HepG2 (cell line): Measurements from ENCODE around the gene MAP3K14. TPM values are rescaled to one million over a fixed set of nuclear protein-coding genes. Genes with fewer than 3 reads are reported as not detected.

Source experiments
- ATAC-seq: fragments of 200-7000 bp; cut with Tn5 transposase; 3 replicates; pipeline ENCODE4 v1.9.1; 2020; ENCODE audit warnings: mild to moderate bottlenecking, moderate library complexity
- BruUV-seq: library from RNA; stranded (reverse); fragments of 400-500 nt; replicated peaks from 2 replicates; lab custom pipeline; 2021; lab: Mats Ljungman, UMichigan
- CTCF ChIA-PET: fragments of 300-600 bp; formaldehyde crosslinking; extraction: SDS; loops from one replicate; lab custom pipeline; 2021; ENCODE audit warnings: low total read pairs, inconsistent platforms, low intra/inter-chr PET ratio; lab: Yijun Ruan, JAX
- POLR2A ChIA-PET: fragments of 350-600 bp; sonication (Branson Sonifier 250); formaldehyde crosslinking; loops from one replicate; lab custom pipeline; 2020; ENCODE audit warnings: antibody characterized with exemption, inconsistent platforms; lab: Yijun Ruan, JAX
- DNase-seq: peaks from one replicate; pipeline ENCODE4 v3.0.0-alpha.2; 2015; ENCODE audit warnings: low spot score
- FAIRE-seq: peaks from 3 replicates; lab custom pipeline; 2011; peaks lifted over from hg19 to GRCh38; lab: Jason Lieb, UNC
- H2AFZ ChIP-seq: one replicate; pipeline ENCODE4 v1.6.1; 2011; ENCODE audit warnings: low read length, inconsistent platforms
- H3K27ac ChIP-seq: fragments of 300-600 bp; 3 replicates; pipeline ENCODE4 v1.8.0; 2011; ENCODE audit warnings: mixed run types, mild to moderate bottlenecking, mixed read lengths, low read length, inconsistent platforms; ENCODE audit not compliant: insufficient read depth; ENCODE audit errors: extremely low read length
- H3K27me3 ChIP-seq, 2 experiments: fragments of 200-600 bp in 1 of 2; 2 replicates in 1 of 2; 3 replicates in 1 of 2; pipeline versions ENCODE4 v1.6.0 to v1.8.0; 2011; ENCODE audit warnings: low read length in 2 of 2, mild to moderate bottlenecking in 2 of 2, moderate library complexity in 2 of 2, inconsistent platforms in 1 of 2; ENCODE audit not compliant: insufficient read depth in 2 of 2, control insufficient read depth in 1 of 2
- H3K36me3 ChIP-seq, 2 experiments: fragments of 200-600 bp in 1 of 2; replicated peaks in 1 of 2; 2 replicates in 1 of 2; 3 replicates in 1 of 2; pipeline versions ENCODE4 v1.5.1 to v1.8.0; 2011; ENCODE audit warnings: low read length in 2 of 2, inconsistent platforms in 1 of 2; ENCODE audit not compliant: insufficient read depth in 2 of 2, control insufficient read depth in 1 of 2
- H3K4me1 ChIP-seq: 2 replicates; pipeline ENCODE4 v1.5.1; 2012; ENCODE audit warnings: low read length, inconsistent platforms; ENCODE audit not compliant: insufficient read depth
- H3K4me2 ChIP-seq: 2 replicates; pipeline ENCODE4 v1.6.0; 2011; ENCODE audit warnings: low read depth, low read length, inconsistent platforms
- H3K4me3 ChIP-seq, 3 experiments: fragments of 200-600 bp in 1 of 3; sonication (generic), shearing (Covaris generic) in 1 of 3; replicated peaks in 1 of 3; 2 replicates each; pipeline ENCODE4 v1.5.1; 2011 to 2016; ENCODE audit warnings: low read length in 3 of 3, inconsistent platforms in 2 of 3, low read depth in 2 of 3, mild to moderate bottlenecking in 2 of 3, control low read depth in 1 of 3, mixed read lengths in 1 of 3; ENCODE audit not compliant: insufficient read depth in 1 of 3
- H3K79me2 ChIP-seq: one replicate; pipeline ENCODE4 v1.6.1; 2011; ENCODE audit warnings: low read length, inconsistent platforms; ENCODE audit not compliant: insufficient read depth
- H3K9ac ChIP-seq: 2 replicates; pipeline ENCODE4 v1.6.0; 2011; ENCODE audit warnings: mild to moderate bottlenecking, low read depth, low read length, inconsistent platforms; ENCODE audit not compliant: insufficient read depth
- H3K9me3 ChIP-seq: 2 replicates; pipeline ENCODE4 v1.5.1; 2012; ENCODE audit warnings: mild to moderate bottlenecking, low read length
- H4K20me1 ChIP-seq: 2 replicates; pipeline ENCODE4 v1.6.0; 2011; ENCODE audit warnings: inconsistent platforms, mild to moderate bottlenecking, low read length, moderate library complexity; ENCODE audit not compliant: insufficient read depth
- EP300 ChIP-seq, 3 experiments: sonication (generic) in 1 of 3; formaldehyde crosslinking in 1 of 3; IDR thresholded peaks; 2 replicates each; pipeline versions ENCODE4 v1.5.1 to v1.6.1; 2011 to 2020; ENCODE audit warnings: low read depth in 2 of 3, low read length in 2 of 3, borderline replicate concordance in 1 of 3, improper control_type of control experiment in 1 of 3, mild to moderate bottlenecking in 1 of 3, missing genetic modification reagents in 1 of 3, moderate library complexity in 1 of 3
- HCFC1 ChIP-seq: fragments of 150-350 bp; IDR thresholded peaks from 2 replicates; pipeline ENCODE4 v1.6.1; 2014; ENCODE audit warnings: low read depth, low read length
- HMGXB3 ChIP-seq: sonication (generic); formaldehyde crosslinking; IDR thresholded peaks from 2 replicates; pipeline ENCODE4 v1.4.0; 2020; ENCODE audit warnings: missing genetic modification reagents, borderline replicate concordance
- KDM4B ChIP-seq: sonication (generic); formaldehyde crosslinking; IDR thresholded peaks from 2 replicates; pipeline ENCODE4 v1.4.0; 2020; ENCODE audit warnings: missing genetic modification reagents
- MAZ ChIP-seq, 2 experiments: sonication (generic) in 1 of 2; formaldehyde crosslinking in 1 of 2; IDR thresholded peaks; 2 replicates each; pipeline versions ENCODE4 v1.5.0 to v1.6.1; 2012 to 2020; ENCODE audit warnings: low read depth in 2 of 2, mild to moderate bottlenecking in 2 of 2, borderline replicate concordance in 1 of 2, improper control_type of control experiment in 1 of 2, low read length in 1 of 2, missing genetic modification reagents in 1 of 2, moderate library complexity in 1 of 2
- MED1 ChIP-seq: sonication (generic); formaldehyde crosslinking; IDR thresholded peaks from 2 replicates; pipeline ENCODE4 v1.4.0; 2020; ENCODE audit warnings: missing genetic modification reagents
- STAG1 ChIP-seq: sonication (generic); formaldehyde crosslinking; IDR thresholded peaks from 2 replicates; pipeline ENCODE4 v1.4.0; 2020; ENCODE audit warnings: missing genetic modification reagents
- TOE1 ChIP-seq: sonication (generic); formaldehyde crosslinking; IDR thresholded peaks from 2 replicates; pipeline ENCODE4 v1.4.0; 2020; ENCODE audit warnings: mild to moderate bottlenecking, missing genetic modification reagents
- TP53 ChIP-seq: sonication (generic); formaldehyde crosslinking; conservative IDR thresholded peaks from 2 replicates; pipeline ENCODE4 v1.4.0; 2020; ENCODE audit warnings: missing genetic modification reagents
- TRIM24 ChIP-seq: sonication (generic); formaldehyde crosslinking; IDR thresholded peaks from 2 replicates; pipeline ENCODE4 v1.8.0; 2022; ENCODE audit warnings: mild to moderate bottlenecking, missing genetic modification reagents
- XRCC5 ChIP-seq: fragments of 200-400 bp; formaldehyde crosslinking; optimal IDR thresholded peaks from 2 replicates; pipeline ENCODE3; 2017; ENCODE audit warnings: mild to moderate bottlenecking, low read length
- ZBTB34 ChIP-seq: sonication (generic); formaldehyde crosslinking; IDR thresholded peaks from 2 replicates; pipeline ENCODE4 v1.8.0; 2022; ENCODE audit warnings: mild to moderate bottlenecking, missing genetic modification reagents
- ZNF274 ChIP-seq: sonication (generic); formaldehyde crosslinking; IDR thresholded peaks from 2 replicates; pipeline ENCODE4 v1.5.1; 2020; ENCODE audit warnings: mild to moderate bottlenecking, missing genetic modification reagents
- ZNF891 ChIP-seq: sonication (generic); formaldehyde crosslinking; IDR thresholded peaks from 2 replicates; pipeline ENCODE4 v1.5.0; 2020; ENCODE audit warnings: mild to moderate bottlenecking, missing genetic modification reagents
- WGBS: methylation state at CpG from one replicate; pipeline ENCODE4 v1.1.6; 2017; ENCODE audit warnings: low lambda C conversion rate; 5-methylcytosine and 5-hydroxymethylcytosine counted together
- in situ Hi-C: cut with HindIII; loops from 2 replicates; pipeline ENCODE4 v1.10.0; 2017; ENCODE audit warnings: low pct_unique_long_range_greater_than_20kb; ENCODE audit not compliant: extremely low pct_ligation_motif_present
- intact Hi-C: fragments of 100-400 bp; cut with micrococcal nuclease; formaldehyde crosslinking; loops from one replicate; pipeline ENCODE4 v1.10.0; 2022; ENCODE audit not compliant: unreplicated experiment
- polyA plus RNA-seq, 8 experiments: library from polyadenylated mRNA; depleted of rRNA in 3 of 8; stranded (reverse) in 7 of 8; unstranded in 1 of 8; fragments of >200 nt; fragmentation: Illumina TruSeq in 4 of 8; extraction: Trizol in 4 of 8; gene quantifications; 2 replicates each; pipeline versions ENCODE4 v1.2.1 to v1.2.3, GENCODE V29; 2011 to 2016; ENCODE audit warnings: low read depth in 4 of 8, missing spikeins in 1 of 8, mixed read lengths in 1 of 8; ENCODE audit not compliant: insufficient read depth in 1 of 8
- total RNA-seq, 5 experiments: library from RNA; depleted of rRNA; stranded (reverse); fragments of >200 nt; fragmentation: Illumina TruSeq; extraction: Trizol; gene quantifications; 2 replicates each; pipeline ENCODE4 v1.2.3, GENCODE V29; 2016; ENCODE audit warnings: low read depth in 1 of 5

Gene MAP3K14
- total and polyA plus RNA-seq, 2 of the 13 experiments (the other 11 are each of a cell fraction or from before 2014, with no cell fraction given) = 2.6 TPM

- Histone ChIP-seq H4K20me1 (no peaks in the 10 kb centered on the region), H3K4me3 (no peak overlapping the region), H3K9me3 (no peaks in the 10 kb centered on the region), H3K4me2 (0 out of 2 replicates have a peak overlapping the region, but pooled peaks have one; percentile 15), H3K27me3 (no peaks in the 10 kb centered on the region), H3K9ac (no peak overlapping the region), H3K36me3 (peaks cover 4 to 14% of the 10 kb centered on the region in 2 experiments; a peak in 3 of 5 replicates), H3K4me1 (peaks cover 8% of the 10 kb centered on the region), H2AFZ (no peak overlapping the region), H3K27ac (peak overlapping the region; percentile 22), H3K79me2 (no peaks in the 10 kb centered on the region)
- ChIA-PET POLR2A (interaction anchor here (1.1 to 2.2 kb wide), 7 partner anchors 16 to 148 kb away, joined by 4 to 14 read pairs (median 7); partner anchors contain the start of gene MAP3K14), CTCF (interaction anchor here (0.7 to 5.4 kb wide), 3 partner anchors 40 to 108 kb away, joined by 3 to 114 read pairs (median 4); partner anchors contain the start of gene MAP3K14)
- DNase-seq = peak; percentile 92
- in situ Hi-C loops = loop anchor here (5.0 kb wide), 1 partner anchor 110 kb away; no protein-coding TSS in a partner anchor
- ATAC-seq = peak; percentile 90
- 56% methylated on average over 16 of the region's 16 CpGs for WGBS
- FAIRE-seq = peak; percentile 99
- BruUV-seq = no TSS peak
- intact Hi-C loops = loop anchor here (1.0 to 5.0 kb wide), 4 partner anchors 35 to 108 kb away; no protein-coding TSS in a partner anchor
- TF ChIP-seq HCFC1 (no peak), TRIM24 (CRISPR knock-in tag) (no peak), KDM4B (CRISPR knock-in tag) (peak; percentile 63; the same call in 1 of the 2 replicates), HMGXB3 (CRISPR knock-in tag) (peak; percentile 69; the same call in 1 of the 2 replicates), STAG1 (peak; percentile 93), MED1 (CRISPR knock-in tag) (peak; percentile 45; the same call in 1 of the 2 replicates), TOE1 (CRISPR knock-in tag) (no peak), XRCC5 (peak; percentile 81), ZNF891 (CRISPR knock-in tag) (0 out of 2 replicates have a peak, but pooled peaks have one; percentile 53), TP53 (CRISPR knock-in tag) (0 out of 2 replicates have a peak, but pooled peaks have one; percentile 44), ZNF274 (CRISPR knock-in tag) (no peak), ZBTB34 (CRISPR knock-in tag) (peak; percentile 95), EP300 (IDR thresholded peaks at IDR 0.05; ENCODE audit: low read depth in 2 of 2, low read length in 2 of 2) (0 out of 4 replicates have a peak, but pooled peaks of 1 of the 2 experiments have one; percentile 20), EP300 (CRISPR knock-in tag; IDR thresholded peaks at IDR 0.05; ENCODE audit: borderline replicate concordance) (no peak), MAZ (IDR thresholded peaks at IDR 0.05; ENCODE audit: borderline replicate concordance, low read depth, low read length) (no peak), MAZ (CRISPR knock-in tag; IDR thresholded peaks at IDR 0.05; ENCODE audit: low read depth) (peak; percentile 61; the same call in 1 of the 2 replicates)
These were observed 39.5 kb downstream of the MAP3K14 start for GRCh38 chr17:45277216-45277849.
